IMR-90 (cell line): ENCODE data around the gene S100A8. TPM values are rescaled to one million over a fixed set of nuclear protein-coding genes. Genes with fewer than 3 reads are reported as not detected.

Experiments used
- ATAC-seq: fragments of 200-7000 bp; cut with Tn5 transposase; 2 replicates; pipeline ENCODE4 v1.9.1; 2020; ENCODE audit warnings: low read depth, mild to moderate bottlenecking, moderate library complexity
- BruUV-seq: library from RNA; stranded (reverse); fragments of 400-500 nt; replicated peaks from 2 replicates; lab custom pipeline; 2021; lab: Mats Ljungman, UMichigan
- CTCF ChIA-PET: fragments of 300-600 bp; formaldehyde crosslinking; extraction: SDS; loops from one replicate; lab custom pipeline; 2021; ENCODE audit warnings: antibody characterized with exemption; lab: Yijun Ruan, JAX
- POLR2A ChIA-PET: fragments of 300-600 bp; sonication (Branson Sonifier 250); formaldehyde crosslinking; loops from one replicate; lab custom pipeline; 2022; ENCODE audit warnings: antibody characterized with exemption; ENCODE audit not compliant: unreplicated experiment; lab: Charles Lee
- DNase-seq: peaks from one replicate; pipeline ENCODE4 v3.0.0; 2013
- H2AFZ ChIP-seq: replicated peaks from 2 replicates; pipeline ENCODE3; 2013; ENCODE audit warnings: low read length, mild to moderate bottlenecking; ENCODE audit not compliant: poor library complexity
- H2AK5ac ChIP-seq: 2 replicates; pipeline ENCODE4 v1.6.1; 2013; ENCODE audit warnings: low read depth, low read length, inconsistent platforms
- H2AK9ac ChIP-seq: replicated peaks from 2 replicates; pipeline ENCODE3; 2013; ENCODE audit warnings: mild to moderate bottlenecking, low read depth, low read length, moderate library complexity; ENCODE audit not compliant: poor library complexity
- H2BK120ac ChIP-seq: 2 replicates; pipeline ENCODE4 v1.6.1; 2013; ENCODE audit warnings: low read depth, low read length, inconsistent platforms
- H2BK15ac ChIP-seq: 3 replicates; pipeline ENCODE4 v1.6.1; 2013; ENCODE audit warnings: low read depth, low read length, inconsistent platforms
- H2BK20ac ChIP-seq: 2 replicates; pipeline ENCODE4 v1.6.1; 2013; ENCODE audit warnings: low read depth, mild to moderate bottlenecking, inconsistent platforms, low read length, moderate library complexity
- H2BK5ac ChIP-seq: 2 replicates; pipeline ENCODE4 v1.6.1; 2013; ENCODE audit warnings: mild to moderate bottlenecking, low read depth, low read length, inconsistent platforms; ENCODE audit not compliant: poor library complexity, severe bottlenecking
- H3K14ac ChIP-seq: replicated peaks from 2 replicates; pipeline ENCODE4 v1.6.1; 2013; ENCODE audit warnings: low read depth, low read length, inconsistent platforms
- H3K18ac ChIP-seq: 2 replicates; pipeline ENCODE4 v1.6.1; 2013; ENCODE audit warnings: low read depth, low read length, control low read depth
- H3K23ac ChIP-seq: 2 replicates; pipeline ENCODE4 v1.6.1; 2013; ENCODE audit warnings: low read depth, low read length, inconsistent platforms
- H3K27ac ChIP-seq: 2 replicates; pipeline ENCODE4 v1.5.1; 2013; ENCODE audit warnings: mild to moderate bottlenecking, control low read depth, low read length; ENCODE audit not compliant: insufficient read depth
- H3K27me3 ChIP-seq: 2 replicates; pipeline ENCODE4 v1.6.1; 2013; ENCODE audit warnings: low read length; ENCODE audit not compliant: control insufficient read depth, insufficient read depth
- H3K36me3 ChIP-seq: 2 replicates; pipeline ENCODE4 v1.6.1; 2013; ENCODE audit warnings: low read length, mixed read lengths; ENCODE audit not compliant: control insufficient read depth, insufficient read depth
- H3K4ac ChIP-seq: 2 replicates; pipeline ENCODE4 v1.6.1; 2013; ENCODE audit warnings: low read depth, low read length, inconsistent platforms
- H3K4me1 ChIP-seq: 2 replicates; pipeline ENCODE4 v1.6.1; 2013; ENCODE audit warnings: low read length, mixed read lengths; ENCODE audit not compliant: control insufficient read depth, insufficient read depth
- H3K4me2 ChIP-seq: 2 replicates; pipeline ENCODE4 v1.6.1; 2013; ENCODE audit warnings: low read depth, mild to moderate bottlenecking, control low read depth, low read length, moderate library complexity
- H3K4me3 ChIP-seq: 2 replicates; pipeline ENCODE4 v1.5.1; 2013; ENCODE audit warnings: low read depth, mild to moderate bottlenecking, control low read depth, low read length, moderate library complexity; ENCODE audit not compliant: insufficient read depth
- H3K56ac ChIP-seq: 2 replicates; pipeline ENCODE4 v1.6.1; 2013; ENCODE audit warnings: low read length, inconsistent platforms; ENCODE audit not compliant: insufficient read depth; ENCODE audit errors: extremely low read depth
- H3K79me1 ChIP-seq, 2 experiments: 2 replicates each; pipeline ENCODE4 v1.6.1; 2013; ENCODE audit warnings: low read length in 2 of 2, inconsistent platforms in 1 of 2, low read depth in 1 of 2
- H3K9ac ChIP-seq: 2 replicates; pipeline ENCODE4 v1.6.1; 2013; ENCODE audit warnings: low read depth, low read length, control low read depth
- H3K9me1 ChIP-seq: 2 replicates; pipeline ENCODE4 v1.6.1; 2013; ENCODE audit warnings: low read length, inconsistent platforms; ENCODE audit not compliant: insufficient read depth
- H3K9me3 ChIP-seq: 2 replicates; pipeline ENCODE4 v1.6.1; 2013; ENCODE audit warnings: low read length; ENCODE audit not compliant: control insufficient read depth, insufficient read depth
- H4K20me1 ChIP-seq: 2 replicates; pipeline ENCODE4 v1.6.1; 2013; ENCODE audit warnings: low read length, inconsistent platforms; ENCODE audit not compliant: insufficient read depth
- H4K5ac ChIP-seq: 2 replicates; pipeline ENCODE4 v1.6.1; 2013; ENCODE audit warnings: mild to moderate bottlenecking, low read depth, low read length, control low read depth
- H4K8ac ChIP-seq, 2 experiments: 2 replicates each; pipeline ENCODE4 v1.6.1; 2013; ENCODE audit warnings: low read depth in 2 of 2, low read length in 2 of 2, control low read depth in 1 of 2, inconsistent platforms in 1 of 2
- H4K91ac ChIP-seq: 2 replicates; pipeline ENCODE4 v1.6.1; 2013; ENCODE audit warnings: low read depth, low read length, inconsistent platforms; ENCODE audit not compliant: insufficient read depth
- BHLHE40 ChIP-seq: fragments of 150-350 bp; IDR thresholded peaks from 2 replicates; pipeline ENCODE4 v1.6.1; 2016; ENCODE audit warnings: mild to moderate bottlenecking, low read depth, low read length
- CEBPB ChIP-seq: IDR thresholded peaks from 2 replicates; pipeline ENCODE4 v1.6.1; 2012; ENCODE audit warnings: low read depth, low read length, improper control_type of control experiment
- CTCF ChIP-seq: conservative IDR thresholded peaks from 2 replicates; pipeline ENCODE4 v1.5.1; 2012; ENCODE audit warnings: mild to moderate bottlenecking, low read depth, low read length, improper control_type of control experiment
- ELK1 ChIP-seq: fragments of 150-350 bp; IDR thresholded peaks from 2 replicates; pipeline ENCODE4 v1.6.1; 2016; ENCODE audit warnings: low read depth, mild to moderate bottlenecking, low read length, moderate library complexity, borderline replicate concordance
- FOS ChIP-seq: fragments of 150-350 bp; IDR thresholded peaks from 2 replicates; pipeline ENCODE4 v1.6.1; 2016; ENCODE audit warnings: low read depth, low read length
- MAFK ChIP-seq: IDR thresholded peaks from 2 replicates; pipeline ENCODE4 v1.6.1; 2012; ENCODE audit warnings: low read depth, low read length, improper control_type of control experiment
- MXI1 ChIP-seq: IDR thresholded peaks from 2 replicates; pipeline ENCODE4 v1.6.1; 2012; ENCODE audit warnings: low read depth, mild to moderate bottlenecking, low read length, moderate library complexity, borderline replicate concordance
- NFE2L2 ChIP-seq: fragments of 150-350 bp; IDR thresholded peaks from 2 replicates; pipeline ENCODE4 v1.6.1; 2016; ENCODE audit warnings: low read depth, mild to moderate bottlenecking, low read length
- POLR2A ChIP-seq: IDR thresholded peaks from 2 replicates; pipeline ENCODE4 v1.6.1; 2012; ENCODE audit warnings: mild to moderate bottlenecking, low read depth, low read length
- RCOR1 ChIP-seq: IDR thresholded peaks from 2 replicates; pipeline ENCODE4 v1.6.1; 2012; ENCODE audit warnings: mild to moderate bottlenecking, low read length, improper control_type of control experiment; ENCODE audit not compliant: insufficient replicate concordance
- RFX5 ChIP-seq: IDR thresholded peaks from 2 replicates; pipeline ENCODE4 v1.8.0; 2012; ENCODE audit warnings: low read depth, mild to moderate bottlenecking, low read length, moderate library complexity
- SMC3 ChIP-seq: fragments of 150-350 bp; IDR thresholded peaks from 2 replicates; pipeline ENCODE4 v1.6.1; 2016; ENCODE audit warnings: low read depth, mild to moderate bottlenecking, antibody characterized with exemption, low read length, moderate library complexity
- USF2 ChIP-seq: fragments of 150-350 bp; IDR thresholded peaks from 2 replicates; pipeline ENCODE4 v1.6.1; 2017; ENCODE audit warnings: mild to moderate bottlenecking, antibody characterized with exemption, low read length, low read depth
- WGBS, 2 experiments: methylation state at CpG; one replicate each; pipeline versions ENCODE4 v1.1.5 to v1.1.7; 2013; ENCODE audit warnings: missing lambda C conversion rate in 2 of 2; ENCODE audit not compliant: insufficient read length in 1 of 2; ENCODE audit errors: extremely low coverage in 2 of 2; 5-methylcytosine and 5-hydroxymethylcytosine counted together
- dilution Hi-C: fragments of 300-500 bp; cut with HindIII; formaldehyde crosslinking; loops from one replicate; pipeline ENCODE4 v1.14.3; 2018; ENCODE audit warnings: low sequenced_read_pairs; ENCODE audit not compliant: unreplicated experiment
- in situ Hi-C: fragments of 300-500 bp; cut with MboI; formaldehyde crosslinking; loops from 3 replicates; pipeline ENCODE4 v1.14.3; 2019; ENCODE audit warnings: low sequenced_read_pairs, inconsistent platforms, mixed read lengths
- intact Hi-C: fragments of 100-400 bp; cut with micrococcal nuclease; formaldehyde crosslinking; loops from 2 replicates; pipeline ENCODE4 v1.10.0; 2022
- polyA plus RNA-seq, 3 experiments: library from polyadenylated mRNA; depleted of rRNA; stranded (reverse); fragments of >200 nt; gene quantifications; 2 replicates each; pipeline ENCODE4 v1.2.3, GENCODE V29; 2012; ENCODE audit warnings: low replicate concordance in 1 of 3
- total RNA-seq: library from RNA; depleted of rRNA; stranded (reverse); fragments of >200 nt; gene quantifications from 2 replicates; pipeline ENCODE4 v1.2.3, GENCODE V29; 2012

Gene S100A8
- total and polyA plus RNA-seq, 2 of the 4 experiments (the other 2 are of a cell fraction), result not detected

DNA sequence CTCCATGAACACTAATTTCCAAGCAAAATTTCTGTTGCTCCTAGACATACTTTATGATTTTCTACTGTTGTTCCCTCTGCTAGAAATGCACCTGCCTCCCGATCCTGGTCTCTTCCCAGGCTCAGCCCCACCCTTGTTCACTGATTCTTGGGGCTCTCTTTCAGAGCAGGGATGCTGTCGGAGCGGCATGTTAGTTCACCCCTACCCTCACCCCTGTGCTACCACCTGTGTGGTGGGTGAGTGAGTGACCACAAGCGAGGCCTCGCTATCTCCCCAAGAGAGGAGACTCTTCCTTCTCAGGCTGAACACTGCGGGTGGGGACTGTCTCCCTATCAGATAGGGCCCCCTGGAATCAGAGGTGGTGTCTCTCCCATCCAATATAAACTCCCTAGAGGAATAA lies 4.9 kb upstream of the S100A8 start:
- Histone ChIP-seq H3K9me1 (no peaks in the 10 kb centered on the region), H2BK5ac (no peak overlapping the region), H3K4me1 (no peaks in the 10 kb centered on the region), H4K5ac (no peak overlapping the region), H3K27ac (no peak overlapping the region), H3K56ac (no peak overlapping the region), H3K23ac (no peak overlapping the region), H3K14ac (no peak overlapping the region), H3K18ac (no peak overlapping the region), H3K9me3 (no peaks in the 10 kb centered on the region), H2BK20ac (no peak overlapping the region), H4K91ac (no peak overlapping the region), H3K4me3 (no peak overlapping the region), H3K4ac (no peak overlapping the region), H3K27me3 (peaks cover 3% of the 10 kb centered on the region; the same call in 1 of the 2 replicates), H3K4me2 (no peak overlapping the region), H3K36me3 (no peaks in the 10 kb centered on the region), H2AK5ac (no peak overlapping the region), H2AFZ (no peak overlapping the region), H2BK15ac (no peak overlapping the region), H2BK120ac (no peak overlapping the region), H4K8ac (no peak overlapping the region), H4K20me1 (no peaks in the 10 kb centered on the region), H3K79me1 (no peaks in the 10 kb centered on the region), H3K9ac (no peak overlapping the region), H2AK9ac (no peak overlapping the region)
- no TSS peak for BruUV-seq
- intact Hi-C loops (no loop called here), dilution Hi-C loops (no loop called here), in situ Hi-C loops (no loop called here)
- POLR2A ChIA-PET, result no interaction called here
- no CpG with 5 or more reads among the region's 6 CpGs for WGBS, 2 experiments
- CTCF ChIA-PET, result no interaction called here
- DNase-seq (no peak), ATAC-seq (no peak)
- TF ChIP-seq FOS, result no peak
- no peak for TF ChIP-seq MAFK
- no peak for TF ChIP-seq CTCF
- TF ChIP-seq BHLHE40, result no peak
- no peak for TF ChIP-seq RCOR1
- no peak for TF ChIP-seq ELK1
- no peak for TF ChIP-seq POLR2A
- TF ChIP-seq SMC3, result no peak
- no peak for TF ChIP-seq RFX5
- TF ChIP-seq CEBPB, result no peak
- TF ChIP-seq MXI1, result no peak
- no peak for TF ChIP-seq NFE2L2
- no peak for TF ChIP-seq USF2
